GM21515 (cell line): Measurements from ENCODE around the gene SRGAP2C.
"Not testable (repeated sequence)": the region's sequence is repeated elsewhere in the genome, so short reads cannot be mapped to it uniquely, and the experiment has no call there.

ENCODE experiments used
- ATAC-seq: cut with Tn5 transposase; IDR thresholded peaks from one replicate; pipeline ENCODE4 v1.9.1; 2021; ENCODE audit not compliant: unreplicated experiment

Gene SRGAP2C

GRCh38 chr1:121324726-121325125 is 140.0 kb downstream of the SRGAP2C start:
- not testable (repeated sequence) for ATAC-seq

GRCh38 chr1:121332141-121332540 is 147.4 kb downstream of the SRGAP2C start:
- not testable (repeated sequence) for ATAC-seq

GRCh38 chr1:121332599-121333562 is 148.1 kb downstream of the SRGAP2C start:
- ATAC-seq = not testable (repeated sequence)

- ATAC-seq = not testable (repeated sequence)
These were observed 153.2 kb downstream of the SRGAP2C start for GRCh38 chr1:121337958-121338357.

- not testable (repeated sequence) for ATAC-seq
These were observed 154.8 kb downstream of the SRGAP2C start for GRCh38 chr1:121339611-121340010.

GRCh38 chr1:121343311-121343906 is 158.6 kb downstream of the SRGAP2C start:
- ATAC-seq = not testable (repeated sequence)

GRCh38 chr1:121344355-121344754 is 159.6 kb downstream of the SRGAP2C start:
- not testable (repeated sequence) for ATAC-seq

GRCh38 chr1:121346654-121347053 is 161.9 kb downstream of the SRGAP2C start:
- not testable (repeated sequence) for ATAC-seq

- ATAC-seq = not testable (repeated sequence)
These were observed 162.7 kb downstream of the SRGAP2C start for GRCh38 chr1:121347476-121347875.

GRCh38 chr1:121348115-121348514 is 163.3 kb downstream of the SRGAP2C start:
- not testable (repeated sequence) for ATAC-seq

GRCh38 chr1:121349332-121349967 is 164.7 kb downstream of the SRGAP2C start:
- ATAC-seq = not testable (repeated sequence)

- ATAC-seq = not testable (repeated sequence)
These were observed 171.1 kb downstream of the SRGAP2C start for GRCh38 chr1:121355711-121356420.

- ATAC-seq = not testable (repeated sequence)
These were observed 172.0 kb downstream of the SRGAP2C start for GRCh38 chr1:121356819-121357218.

GRCh38 chr1:121360531-121360930 is 175.8 kb downstream of the SRGAP2C start:
- not testable (repeated sequence) for ATAC-seq

GRCh38 chr1:121361451-121362233 is 176.9 kb downstream of the SRGAP2C start:
- ATAC-seq = not testable (repeated sequence)

GRCh38 chr1:121362234-121362883 is 177.6 kb downstream of the SRGAP2C start:
- not testable (repeated sequence) for ATAC-seq

- not testable (repeated sequence) for ATAC-seq
These were observed 180.5 kb downstream of the SRGAP2C start for GRCh38 chr1:121365316-121365715.

GRCh38 chr1:121365723-121366122 is 180.9 kb downstream of the SRGAP2C start:
- ATAC-seq = not testable (repeated sequence)

- not testable (repeated sequence) for ATAC-seq
These were observed 181.4 kb downstream of the SRGAP2C start for GRCh38 chr1:121366171-121366570.
